Neutrophil (primary cell): ENCODE results near the gene KCNIP1.

Experiments
- H3K27ac ChIP-seq: fragments of 200-600 bp; sonication (generic); 2 replicates; pipeline ENCODE4 v1.5.1; 2016; ENCODE audit warnings: mild to moderate bottlenecking, moderate library complexity
- H3K27me3 ChIP-seq: fragments of 200-600 bp; sonication (generic); 2 replicates; pipeline ENCODE4 v1.6.0; 2016; ENCODE audit warnings: mild to moderate bottlenecking
- H3K36me3 ChIP-seq: fragments of 200-600 bp; sonication (generic); 2 replicates; pipeline ENCODE4 v1.5.1; 2017
- H3K4me1 ChIP-seq, 2 experiments: fragments of 200-600 bp in 1 of 2; sonication (generic) in 1 of 2; 1 replicate in 1 of 2; 2 replicates in 1 of 2; pipeline versions ENCODE4 v1.5.1 to v1.6.1; 2013 to 2016; ENCODE audit warnings: low read depth in 1 of 2, low read length in 1 of 2, mild to moderate bottlenecking in 1 of 2, moderate library complexity in 1 of 2; ENCODE audit not compliant: control insufficient read depth in 1 of 2, insufficient read depth in 1 of 2
- H3K4me3 ChIP-seq, 2 experiments: fragments of 200-600 bp in 1 of 2; sonication (generic) in 1 of 2; 1 replicate in 1 of 2; 2 replicates in 1 of 2; pipeline ENCODE4 v1.5.1; 2013 to 2016; ENCODE audit warnings: low read depth in 1 of 2, low read length in 1 of 2, mild to moderate bottlenecking in 1 of 2, moderate library complexity in 1 of 2
- H3K9me3 ChIP-seq: fragments of 200-600 bp; sonication (generic); 2 replicates; pipeline ENCODE4 v1.5.1; 2016
- TF ChIP-seq, protein P1 (sequence below): fragments of 200-600 bp; sonication (generic); IDR thresholded peaks from 2 replicates; pipeline ENCODE4 v1.5.1; 2016; ENCODE audit warnings: antibody characterized with exemption

The KCNIP1 gene

DNA sequence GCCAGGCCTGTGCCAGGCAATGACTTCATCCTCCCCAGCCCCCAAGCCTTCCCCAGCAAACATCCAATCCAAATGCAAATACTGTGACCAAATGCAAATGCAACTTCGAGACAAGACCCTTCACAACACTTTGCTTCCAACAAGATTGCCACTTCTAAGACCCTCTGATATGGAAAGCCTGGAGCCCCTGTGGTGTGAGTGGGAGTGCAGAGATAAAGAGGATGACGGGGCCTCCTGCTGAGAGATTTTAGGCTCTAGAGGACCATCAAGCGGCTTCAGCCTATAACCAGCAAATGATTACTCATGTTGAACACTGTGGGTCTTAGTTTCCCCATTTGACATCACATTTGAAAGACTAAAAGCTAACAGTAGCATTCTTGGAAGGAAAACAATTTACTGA is 233.1 kb downstream of the KCNIP1 start:
- Histone ChIP-seq H3K4me1 (no peaks in the 10 kb centered on the region), H3K27me3 (peaks cover 18% of the 10 kb centered on the region), H3K9me3 (no peaks in the 10 kb centered on the region), H3K27ac (no peak overlapping the region), H3K36me3 (no peaks in the 10 kb centered on the region), H3K4me3 (no peak overlapping the region)
- TF ChIP-seq, protein P1, sequence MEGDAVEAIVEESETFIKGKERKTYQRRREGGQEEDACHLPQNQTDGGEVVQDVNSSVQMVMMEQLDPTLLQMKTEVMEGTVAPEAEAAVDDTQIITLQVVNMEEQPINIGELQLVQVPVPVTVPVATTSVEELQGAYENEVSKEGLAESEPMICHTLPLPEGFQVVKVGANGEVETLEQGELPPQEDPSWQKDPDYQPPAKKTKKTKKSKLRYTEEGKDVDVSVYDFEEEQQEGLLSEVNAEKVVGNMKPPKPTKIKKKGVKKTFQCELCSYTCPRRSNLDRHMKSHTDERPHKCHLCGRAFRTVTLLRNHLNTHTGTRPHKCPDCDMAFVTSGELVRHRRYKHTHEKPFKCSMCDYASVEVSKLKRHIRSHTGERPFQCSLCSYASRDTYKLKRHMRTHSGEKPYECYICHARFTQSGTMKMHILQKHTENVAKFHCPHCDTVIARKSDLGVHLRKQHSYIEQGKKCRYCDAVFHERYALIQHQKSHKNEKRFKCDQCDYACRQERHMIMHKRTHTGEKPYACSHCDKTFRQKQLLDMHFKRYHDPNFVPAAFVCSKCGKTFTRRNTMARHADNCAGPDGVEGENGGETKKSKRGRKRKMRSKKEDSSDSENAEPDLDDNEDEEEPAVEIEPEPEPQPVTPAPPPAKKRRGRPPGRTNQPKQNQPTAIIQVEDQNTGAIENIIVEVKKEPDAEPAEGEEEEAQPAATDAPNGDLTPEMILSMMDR = no peak

- TF ChIP-seq, protein P1 = no peak
- no peaks in the 10 kb centered on the region for H3K9me3 ChIP-seq
- no peak overlapping the region for H3K27ac ChIP-seq
- no peak overlapping the region for H3K4me3 ChIP-seq
- H3K36me3 ChIP-seq = no peaks in the 10 kb centered on the region
- no peaks in the 10 kb centered on the region for H3K4me1 ChIP-seq
- peaks cover 23% of the 10 kb centered on the region for H3K27me3 ChIP-seq
Measured at GRCh38 chr5:170737591-170737990, 233.8 kb downstream of the KCNIP1 start.

GRCh38 chr5:170738840-170739239 is 235.0 kb downstream of the KCNIP1 start:
- H3K27ac ChIP-seq = no peak overlapping the region
- H3K9me3 ChIP-seq = no peaks in the 10 kb centered on the region
- TF ChIP-seq, protein P1 = no peak
- H3K27me3 ChIP-seq = peaks cover 35% of the 10 kb centered on the region
- H3K4me1 ChIP-seq = no peaks in the 10 kb centered on the region
- H3K4me3 ChIP-seq = no peak overlapping the region
- no peaks in the 10 kb centered on the region for H3K36me3 ChIP-seq

GRCh38 chr5:170739446-170739845 is 235.6 kb downstream of the KCNIP1 start:
- Histone ChIP-seq H3K9me3 (no peaks in the 10 kb centered on the region), H3K36me3 (no peaks in the 10 kb centered on the region), H3K27me3 (peaks cover 41% of the 10 kb centered on the region), H3K4me1 (no peaks in the 10 kb centered on the region), H3K4me3 (no peak overlapping the region), H3K27ac (no peak overlapping the region)
- TF ChIP-seq, protein P1 = no peak

DNA sequence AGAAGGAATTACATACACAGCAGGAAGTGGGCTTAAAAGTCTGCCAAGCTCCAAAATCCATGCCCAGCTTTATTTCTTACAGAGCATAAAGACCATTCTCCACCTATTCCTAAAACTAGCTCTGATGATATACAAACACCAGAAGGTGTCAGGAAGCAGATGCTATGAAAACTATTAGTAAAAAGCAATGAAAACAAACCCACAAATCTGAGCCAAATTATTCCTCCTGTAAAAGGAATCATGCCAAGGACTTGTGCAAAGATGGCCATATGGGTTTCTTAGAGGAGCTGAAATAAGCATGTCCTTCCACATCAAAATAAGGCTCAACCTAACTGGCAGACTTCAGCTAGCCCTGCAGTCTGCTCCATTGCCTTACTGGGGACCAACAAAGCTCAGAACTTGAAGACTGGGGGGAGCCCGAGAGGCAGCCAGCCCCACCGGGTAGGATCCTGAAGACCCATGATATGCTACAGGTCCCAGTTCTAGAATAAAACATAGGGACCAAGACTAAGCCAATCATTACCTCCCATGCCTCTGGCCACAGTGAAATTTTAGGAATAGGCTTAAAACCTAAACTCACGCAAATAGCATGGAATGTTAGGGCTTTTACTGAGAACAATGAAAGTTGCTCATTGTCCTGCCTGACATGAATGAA is 236.9 kb downstream of the KCNIP1 start:
- H3K4me3 ChIP-seq = no peak overlapping the region
- H3K36me3 ChIP-seq = no peaks in the 10 kb centered on the region
- H3K27me3 ChIP-seq = peaks cover 48% of the 10 kb centered on the region
- no peaks in the 10 kb centered on the region for H3K4me1 ChIP-seq
- TF ChIP-seq, protein P1 = no peak
- no peak overlapping the region for H3K27ac ChIP-seq
- H3K9me3 ChIP-seq = no peaks in the 10 kb centered on the region

DNA sequence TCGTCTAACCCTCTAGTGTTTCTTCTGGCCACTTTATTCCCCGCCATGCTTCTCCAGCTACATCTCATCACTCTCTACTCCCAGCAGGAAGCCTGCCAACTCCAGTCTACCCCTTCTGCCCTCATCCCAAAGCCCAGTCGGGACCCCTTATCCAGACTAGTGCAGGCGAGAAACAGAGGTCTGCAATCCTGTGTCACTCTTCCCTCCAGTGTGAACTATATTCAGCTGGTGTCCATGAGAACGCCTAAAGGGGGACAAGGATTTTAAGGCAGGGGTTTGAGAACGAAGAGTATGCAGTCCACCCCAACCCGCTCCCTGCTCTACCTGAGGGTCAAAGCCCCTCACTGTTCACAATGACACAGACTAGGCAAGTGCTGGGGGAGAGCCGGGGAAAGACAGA is 238.0 kb downstream of the KCNIP1 start:
- Histone ChIP-seq H3K9me3 (no peaks in the 10 kb centered on the region), H3K36me3 (no peaks in the 10 kb centered on the region), H3K4me1 (no peaks in the 10 kb centered on the region), H3K27ac (no peak overlapping the region), H3K4me3 (no peak overlapping the region), H3K27me3 (peaks cover 53% of the 10 kb centered on the region)
- TF ChIP-seq, protein P1 = no peak
